K562 (cell line): Measurements from ENCODE around the gene LUZP1. TPM values are rescaled to one million over a fixed set of nuclear protein-coding genes. Genes with fewer than 3 reads are reported as not detected.

Source experiments
- ATAC-seq: fragments of 200-7000 bp; cut with Tn5 transposase; 3 replicates; pipeline ENCODE4 v1.9.1; 2020; ENCODE audit warnings: moderate library complexity
- BruUV-seq: library from RNA; stranded (reverse); fragments of 400-500 nt; replicated peaks from 2 replicates; lab custom pipeline; 2021; lab: Mats Ljungman, UMichigan
- CTCF ChIA-PET: fragments of 300-600 bp; formaldehyde crosslinking; extraction: SDS; loops from one replicate; lab custom pipeline; 2021; ENCODE audit warnings: low intra/inter-chr PET ratio; lab: Yijun Ruan, JAX
- POLR2A ChIA-PET: fragments of 300-600, 350-650 bp; sonication (Branson Sonifier 250); formaldehyde crosslinking; extraction: SDS; loops from one replicate; lab custom pipeline; 2021; ENCODE audit warnings: antibody characterized with exemption, inconsistent platforms; lab: Yijun Ruan, JAX
- DNase-seq, 4 experiments: peaks; one replicate each; pipeline versions ENCODE4 v3.0.0 to v3.0.0-alpha.2; 2011 to 2018; ENCODE audit warnings: low spot score in 3 of 4, mixed read lengths in 3 of 4; ENCODE audit errors: extremely low read depth in 1 of 4
- FAIRE-seq: peaks from 2 replicates; lab custom pipeline; 2011; peaks lifted over from hg19 to GRCh38; lab: Jason Lieb, UNC
- H2AFZ ChIP-seq: 2 replicates; pipeline ENCODE4 v1.6.0; 2011; ENCODE audit warnings: low read depth, low read length, control low read depth, inconsistent platforms
- H3K27ac ChIP-seq: fragments of 200-600 bp; 3 replicates; pipeline ENCODE4 v1.8.0; 2011; ENCODE audit warnings: low read depth, mild to moderate bottlenecking, control low read depth, inconsistent platforms, low read length, moderate library complexity, mixed read lengths; ENCODE audit errors: extremely low read depth
- H3K27me3 ChIP-seq, 2 experiments: fragments of 300-600 bp in 1 of 2; 2 replicates in 1 of 2; 3 replicates in 1 of 2; pipeline versions ENCODE4 v1.6.0 to v1.8.0; 2011; ENCODE audit warnings: inconsistent platforms in 2 of 2, low read length in 2 of 2, mild to moderate bottlenecking in 1 of 2, mixed read lengths in 1 of 2, moderate library complexity in 1 of 2; ENCODE audit not compliant: control insufficient read depth in 2 of 2, insufficient read depth in 2 of 2
- H3K36me3 ChIP-seq: fragments of 300-600 bp; 3 replicates; pipeline ENCODE4 v1.8.0; 2011; ENCODE audit warnings: mild to moderate bottlenecking, low read length, inconsistent platforms; ENCODE audit not compliant: control insufficient read depth, insufficient read depth
- H3K4me1 ChIP-seq, 2 experiments: fragments of 200-600 bp in 1 of 2; replicated peaks in 1 of 2; 2 replicates in 1 of 2; 3 replicates in 1 of 2; pipeline versions ENCODE4 v1.5.1 to v1.8.0; 2011; ENCODE audit warnings: inconsistent platforms in 2 of 2, low read length in 2 of 2, mild to moderate bottlenecking in 1 of 2, mixed read lengths in 1 of 2, moderate library complexity in 1 of 2; ENCODE audit not compliant: control insufficient read depth in 2 of 2, insufficient read depth in 2 of 2
- H3K4me2 ChIP-seq: 2 replicates; pipeline ENCODE4 v1.6.1; 2011; ENCODE audit warnings: low read length, control low read depth, inconsistent platforms, mixed read lengths; ENCODE audit not compliant: insufficient read depth
- H3K4me3 ChIP-seq: fragments of 200-600 bp; sonication (generic), shearing (Covaris generic); 2 replicates; pipeline ENCODE4 v1.5.1; 2016; ENCODE audit warnings: control low read depth, inconsistent platforms
- H3K79me2 ChIP-seq: fragments of 200-600 bp; 3 replicates; pipeline ENCODE4 v1.8.0; 2011; ENCODE audit warnings: low read length, inconsistent platforms; ENCODE audit not compliant: control insufficient read depth, insufficient read depth
- H3K9ac ChIP-seq, 2 experiments: 2 replicates each; pipeline versions ENCODE4 v1.6.0 to v1.6.1; 2011; ENCODE audit warnings: low read depth in 2 of 2, low read length in 2 of 2, control low read depth in 1 of 2, inconsistent platforms in 1 of 2, mild to moderate bottlenecking in 1 of 2, mixed read lengths in 1 of 2; ENCODE audit not compliant: insufficient read depth in 1 of 2
- H3K9me1 ChIP-seq: one replicate; pipeline ENCODE4 v1.6.0; 2011; ENCODE audit warnings: inconsistent platforms, mild to moderate bottlenecking, low read length, moderate library complexity; ENCODE audit not compliant: control insufficient read depth, insufficient read depth
- H3K9me3 ChIP-seq: replicated peaks from 2 replicates; pipeline ENCODE4 v1.5.1; 2011; ENCODE audit warnings: low read depth, low read length, inconsistent platforms; ENCODE audit not compliant: control insufficient read depth, insufficient read depth
- H4K20me1 ChIP-seq: replicated peaks from 2 replicates; pipeline ENCODE4 v1.6.1; 2011; ENCODE audit warnings: low read length, inconsistent platforms, mixed read lengths; ENCODE audit not compliant: control insufficient read depth, insufficient read depth
- EHMT2 ChIP-seq: fragments of 450-650 bp; IDR thresholded peaks from 2 replicates; pipeline ENCODE4 v1.6.1; 2018; ENCODE audit warnings: antibody characterized with exemption
- GABPA ChIP-seq: fragments of 200-800 bp; sonication (Bioruptor generic); conservative IDR thresholded peaks from 2 replicates; pipeline ENCODE4 v1.6.1; 2016; ENCODE audit warnings: low read depth, missing genetic modification characterization, missing compliant biosample characterization
- HIVEP1 ChIP-seq: fragments of 250-450 bp; sonication (Bioruptor Pico); IDR thresholded peaks from 2 replicates; pipeline ENCODE4 v1.4.0; 2020; ENCODE audit warnings: mild to moderate bottlenecking
- HSF4 ChIP-seq: fragments of 250-450 bp; sonication (Bioruptor Pico); IDR thresholded peaks from 2 replicates; pipeline ENCODE4 v2.1.2; 2022; ENCODE audit warnings: mild to moderate bottlenecking, moderate library complexity, borderline replicate concordance
- NCOA4 ChIP-seq: fragments of 450-650 bp; IDR thresholded peaks from 2 replicates; pipeline ENCODE4 v1.6.1; 2018; ENCODE audit warnings: mild to moderate bottlenecking; ENCODE audit not compliant: partially characterized antibody
- NCOR1 ChIP-seq: fragments of 450-650 bp; IDR thresholded peaks from 2 replicates; pipeline ENCODE4 v1.6.1; 2016; ENCODE audit warnings: mild to moderate bottlenecking, moderate library complexity
- OTX1 ChIP-seq: fragments of 450-650 bp; formaldehyde crosslinking; IDR thresholded peaks from 2 replicates; pipeline ENCODE4 v1.4.0; 2022; ENCODE audit warnings: mild to moderate bottlenecking
- RBM22 ChIP-seq: fragments of 200-400 bp; formaldehyde crosslinking; IDR thresholded peaks from 2 replicates; pipeline ENCODE4 v1.6.1; 2018; ENCODE audit warnings: low read length, low read depth; ENCODE audit not compliant: poor library complexity, severe bottlenecking
- RHOXF2B ChIP-seq: fragments of 250-450 bp; sonication (Bioruptor Pico); conservative IDR thresholded peaks from 2 replicates; pipeline ENCODE4 v1.5.1; 2021
- SP1 ChIP-seq: sonication (generic); formaldehyde crosslinking; IDR thresholded peaks from 2 replicates; pipeline ENCODE4 v1.8.1; 2022; ENCODE audit warnings: mild to moderate bottlenecking, missing genetic modification reagents
- TAF1 ChIP-seq: IDR thresholded peaks from 2 replicates; pipeline ENCODE4 v1.6.1; 2011; ENCODE audit warnings: mild to moderate bottlenecking, low read length, moderate library complexity; ENCODE audit not compliant: insufficient read depth, control insufficient read depth, severe bottlenecking; ENCODE audit errors: extremely low read depth
- XRCC4 ChIP-seq: IDR thresholded peaks from one replicate; pipeline ENCODE4 v1.6.1; 2011; ENCODE audit not compliant: insufficient read depth, insufficient read length; ENCODE audit errors: extremely low read depth
- ZFPM2 ChIP-seq: fragments of 250-450 bp; sonication (Bioruptor Pico); IDR thresholded peaks from 2 replicates; pipeline ENCODE4 v1.5.1; 2022; ENCODE audit warnings: mild to moderate bottlenecking
- WGBS: fragments of 100-300 bp; shearing (Covaris generic); methylation state at CpG from one replicate; pipeline ENCODE4 v1.1.6; 2016; ENCODE audit warnings: low coverage, mixed read lengths; ENCODE audit not compliant: insufficient coverage; ENCODE audit errors: missing lambda C conversion rate; 5-methylcytosine and 5-hydroxymethylcytosine counted together
- in situ Hi-C: fragments of 300-500 bp; cut with MboI; formaldehyde crosslinking; loops from 4 replicates; pipeline ENCODE4 v1.15.0; 2018; ENCODE audit warnings: inconsistent platforms, mixed read lengths
- intact Hi-C: fragments of 100-400 bp; cut with micrococcal nuclease; formaldehyde crosslinking; loops from 2 replicates; pipeline ENCODE4 v1.14.2; 2022
- polyA plus RNA-seq, 8 experiments: library from polyadenylated mRNA; depleted of rRNA in 4 of 8; stranded (reverse) in 5 of 8; unstranded in 3 of 8; fragments of >200 nt; fragmentation: Nextera tagmentation in 2 of 8; fragmentation: Illumina TruSeq in 1 of 8; extraction: Ambion mirVana in 2 of 8; extraction: Trizol in 1 of 8; gene quantifications; 2 replicates each; pipeline versions ENCODE4 v1.2.1 to v1.2.3, GENCODE V29; 2011 to 2014; ENCODE audit warnings: inconsistent platforms in 1 of 8, missing spikeins in 1 of 8
- total RNA-seq, 7 experiments: library from RNA; depleted of rRNA in 6 of 7; stranded (reverse); fragments of >200 nt in 6 of 7; fragmentation: Illumina TruSeq in 2 of 7; extraction: Trizol in 2 of 7; gene quantifications; 2 replicates each; pipeline versions ENCODE4 v1.2.1 to v1.2.3, GENCODE V29; 2011 to 2021; ENCODE audit warnings: low replicate concordance in 1 of 7
- TF ChIP-seq, protein P1 (sequence below), 2 experiments: fragments of 450-650 bp in 1 of 2; IDR thresholded peaks; 2 replicates each; pipeline ENCODE4 v1.6.1; 2011 to 2017; ENCODE audit warnings: low read depth in 2 of 2, antibody characterized with exemption in 1 of 2, borderline replicate concordance in 1 of 2, low read length in 1 of 2, mild to moderate bottlenecking in 1 of 2, mixed read lengths in 1 of 2; ENCODE audit not compliant: control insufficient read depth in 1 of 2
- TF ChIP-seq, protein P2 (sequence below), 3 experiments: IDR thresholded peaks in 2 of 3; conservative IDR thresholded peaks in 1 of 3; 2 replicates each; pipeline ENCODE4 v1.5.1; 2011 to 2012; ENCODE audit warnings: low read length in 3 of 3, mild to moderate bottlenecking in 3 of 3, control low read depth in 2 of 3, improper control_type of control experiment in 1 of 3, inconsistent platforms in 1 of 3, low read depth in 1 of 3, mixed read lengths in 1 of 3, moderate library complexity in 1 of 3; ENCODE audit not compliant: insufficient read depth in 2 of 3
- TF ChIP-seq, protein P3 (sequence below): sonication (generic); IDR thresholded peaks from 2 replicates; pipeline ENCODE4 v1.6.1; 2016

LUZP1 gene
- total and polyA plus RNA-seq, 9 of the 15 experiments (the other 6 are each of a cell fraction or from before 2014, with no cell fraction given): 6.5 to 19.1 (median 12.4) TPM

DNA sequence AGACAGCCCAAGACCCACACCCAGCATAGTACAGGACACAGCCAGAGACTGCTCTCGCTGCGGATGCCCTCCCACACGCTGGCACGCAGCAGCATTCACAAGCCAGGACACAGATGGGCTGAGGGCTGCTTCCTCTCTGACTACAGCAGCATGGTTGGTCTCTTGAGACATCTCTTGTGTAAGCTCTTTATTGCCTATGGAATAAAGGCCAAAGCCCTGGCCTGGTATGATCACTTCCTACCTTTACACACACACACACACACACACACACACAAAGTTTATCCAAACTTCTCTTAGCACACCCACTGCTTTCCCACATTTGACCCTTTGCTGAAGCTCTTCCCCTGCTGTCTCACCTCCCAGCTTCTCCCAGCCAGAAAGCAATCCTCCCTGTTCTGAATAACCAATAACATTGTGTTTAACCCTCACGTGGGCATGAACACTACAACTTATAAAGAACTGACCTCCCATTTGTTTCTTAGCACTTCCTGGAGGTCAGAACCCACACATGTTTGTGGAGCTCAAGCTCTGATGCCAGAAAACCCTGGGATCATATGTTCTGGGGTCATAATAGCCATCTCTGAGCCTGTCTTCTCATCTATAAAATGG, 1.2 kb upstream of the LUZP1 start:
- ChIA-PET POLR2A (interaction anchor here (0.9 to 2.1 kb wide), 7 partner anchors 9 to 107 kb away, joined by 3 to 12 read pairs (median 5); no protein-coding TSS in a partner anchor), CTCF (no interaction called here)
- FAIRE-seq (peak; percentile 70), ATAC-seq (peak; percentile 64), DNase-seq (peak in 2 of 4 experiments; percentile 76 to 81)
- peak overlapping the region; percentile 95 for H3K4me2 ChIP-seq
- peaks cover 8% of the 10 kb centered on the region; the same call in 1 of the 2 replicates for H4K20me1 ChIP-seq
- H3K9ac ChIP-seq: peak overlapping the region; percentile 72 to 90
- no TSS peak for BruUV-seq
- no peaks in the 10 kb centered on the region for H3K9me1 ChIP-seq
- no peaks in the 10 kb centered on the region for H3K27me3 ChIP-seq
- WGBS: 25% methylated on average over 5 of the region's 5 CpGs
- no peaks in the 10 kb centered on the region for H3K36me3 ChIP-seq
- H3K79me2 ChIP-seq: peaks cover 31% of the 10 kb centered on the region
- H3K4me1 ChIP-seq: peaks cover 18 to 23% of the 10 kb centered on the region in 2 experiments; a peak in 4 of 5 replicates
- no peaks in the 10 kb centered on the region for H3K9me3 ChIP-seq
- H3K27ac ChIP-seq: peak overlapping the region; percentile 84
- intact Hi-C loops: no loop called here
- in situ Hi-C loops: no loop called here
- peak overlapping the region; percentile 83 for H3K4me3 ChIP-seq
- H2AFZ ChIP-seq: peak overlapping the region; percentile 97
- TF ChIP-seq SP1 (no peak), ZFPM2 (CRISPR knock-in tag) (no peak), GABPA (tag) (0 out of 2 replicates have a peak, but pooled peaks have one; percentile 21), TAF1 (peak; percentile 34), NCOR1 (0 out of 2 replicates have a peak, but pooled peaks have one; percentile 6), XRCC4 (no peak), RBM22 (no peak), HSF4 (CRISPR knock-in tag) (no peak), RHOXF2B (no peak), EHMT2 (0 out of 2 replicates have a peak, but pooled peaks have one; percentile 62), NCOA4 (no peak), OTX1 (CRISPR knock-in tag) (peak; percentile 73; the same call in 1 of the 2 replicates), HIVEP1 (no peak)
- TF ChIP-seq, protein P1, sequence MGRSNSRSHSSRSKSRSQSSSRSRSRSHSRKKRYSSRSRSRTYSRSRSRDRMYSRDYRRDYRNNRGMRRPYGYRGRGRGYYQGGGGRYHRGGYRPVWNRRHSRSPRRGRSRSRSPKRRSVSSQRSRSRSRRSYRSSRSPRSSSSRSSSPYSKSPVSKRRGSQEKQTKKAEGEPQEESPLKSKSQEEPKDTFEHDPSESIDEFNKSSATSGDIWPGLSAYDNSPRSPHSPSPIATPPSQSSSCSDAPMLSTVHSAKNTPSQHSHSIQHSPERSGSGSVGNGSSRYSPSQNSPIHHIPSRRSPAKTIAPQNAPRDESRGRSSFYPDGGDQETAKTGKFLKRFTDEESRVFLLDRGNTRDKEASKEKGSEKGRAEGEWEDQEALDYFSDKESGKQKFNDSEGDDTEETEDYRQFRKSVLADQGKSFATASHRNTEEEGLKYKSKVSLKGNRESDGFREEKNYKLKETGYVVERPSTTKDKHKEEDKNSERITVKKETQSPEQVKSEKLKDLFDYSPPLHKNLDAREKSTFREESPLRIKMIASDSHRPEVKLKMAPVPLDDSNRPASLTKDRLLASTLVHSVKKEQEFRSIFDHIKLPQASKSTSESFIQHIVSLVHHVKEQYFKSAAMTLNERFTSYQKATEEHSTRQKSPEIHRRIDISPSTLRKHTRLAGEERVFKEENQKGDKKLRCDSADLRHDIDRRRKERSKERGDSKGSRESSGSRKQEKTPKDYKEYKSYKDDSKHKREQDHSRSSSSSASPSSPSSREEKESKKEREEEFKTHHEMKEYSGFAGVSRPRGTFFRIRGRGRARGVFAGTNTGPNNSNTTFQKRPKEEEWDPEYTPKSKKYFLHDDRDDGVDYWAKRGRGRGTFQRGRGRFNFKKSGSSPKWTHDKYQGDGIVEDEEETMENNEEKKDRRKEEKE (IDR thresholded peaks at IDR 0.05; ENCODE audit: borderline replicate concordance in 1 of 2, control insufficient read depth in 1 of 2, low read depth in 2 of 2, low read length in 1 of 2): no peak
- TF ChIP-seq, protein P2, sequence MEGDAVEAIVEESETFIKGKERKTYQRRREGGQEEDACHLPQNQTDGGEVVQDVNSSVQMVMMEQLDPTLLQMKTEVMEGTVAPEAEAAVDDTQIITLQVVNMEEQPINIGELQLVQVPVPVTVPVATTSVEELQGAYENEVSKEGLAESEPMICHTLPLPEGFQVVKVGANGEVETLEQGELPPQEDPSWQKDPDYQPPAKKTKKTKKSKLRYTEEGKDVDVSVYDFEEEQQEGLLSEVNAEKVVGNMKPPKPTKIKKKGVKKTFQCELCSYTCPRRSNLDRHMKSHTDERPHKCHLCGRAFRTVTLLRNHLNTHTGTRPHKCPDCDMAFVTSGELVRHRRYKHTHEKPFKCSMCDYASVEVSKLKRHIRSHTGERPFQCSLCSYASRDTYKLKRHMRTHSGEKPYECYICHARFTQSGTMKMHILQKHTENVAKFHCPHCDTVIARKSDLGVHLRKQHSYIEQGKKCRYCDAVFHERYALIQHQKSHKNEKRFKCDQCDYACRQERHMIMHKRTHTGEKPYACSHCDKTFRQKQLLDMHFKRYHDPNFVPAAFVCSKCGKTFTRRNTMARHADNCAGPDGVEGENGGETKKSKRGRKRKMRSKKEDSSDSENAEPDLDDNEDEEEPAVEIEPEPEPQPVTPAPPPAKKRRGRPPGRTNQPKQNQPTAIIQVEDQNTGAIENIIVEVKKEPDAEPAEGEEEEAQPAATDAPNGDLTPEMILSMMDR (IDR thresholded peaks at IDR 0.05 in 2 of 3, conservative IDR thresholded peaks at IDR 0.05 in 1 of 3; ENCODE audit: insufficient read depth in 2 of 3, low read depth in 1 of 3, low read length in 3 of 3): no peak
- TF ChIP-seq, protein P3, sequence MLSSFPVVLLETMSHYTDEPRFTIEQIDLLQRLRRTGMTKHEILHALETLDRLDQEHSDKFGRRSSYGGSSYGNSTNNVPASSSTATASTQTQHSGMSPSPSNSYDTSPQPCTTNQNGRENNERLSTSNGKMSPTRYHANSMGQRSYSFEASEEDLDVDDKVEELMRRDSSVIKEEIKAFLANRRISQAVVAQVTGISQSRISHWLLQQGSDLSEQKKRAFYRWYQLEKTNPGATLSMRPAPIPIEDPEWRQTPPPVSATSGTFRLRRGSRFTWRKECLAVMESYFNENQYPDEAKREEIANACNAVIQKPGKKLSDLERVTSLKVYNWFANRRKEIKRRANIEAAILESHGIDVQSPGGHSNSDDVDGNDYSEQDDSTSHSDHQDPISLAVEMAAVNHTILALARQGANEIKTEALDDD: no peak
